Activated CD8-positive, alpha-beta memory T cell treated with anti-CD3 and anti-CD28 coated beads for 36 hours (primary cell): ENCODE results near the gene CDH23. TPM values are rescaled to one million over a fixed set of nuclear protein-coding genes. Genes with fewer than 3 reads are reported as not detected.

Source experiments
- CTCF ChIA-PET: fragments of 350-600 bp; sonication (Branson Sonifier 250); formaldehyde crosslinking; loops from one replicate; lab custom pipeline; 2021; ENCODE audit warnings: antibody characterized with exemption; lab: Charles Lee
- POLR2A ChIA-PET: fragments of 350-600 bp; sonication (Branson Sonifier 250); formaldehyde crosslinking; loops from one replicate; lab custom pipeline; 2021; ENCODE audit warnings: antibody characterized with exemption; lab: Charles Lee
- total RNA-seq, 2 experiments: library from RNA; stranded (reverse); gene quantifications; one replicate each; pipeline ENCODE4 v1.2.3, GENCODE V29; 2021

CDH23 gene
- total RNA-seq, 2 experiments from 2014 or later, result 0.25 to 0.55 TPM

DNA sequence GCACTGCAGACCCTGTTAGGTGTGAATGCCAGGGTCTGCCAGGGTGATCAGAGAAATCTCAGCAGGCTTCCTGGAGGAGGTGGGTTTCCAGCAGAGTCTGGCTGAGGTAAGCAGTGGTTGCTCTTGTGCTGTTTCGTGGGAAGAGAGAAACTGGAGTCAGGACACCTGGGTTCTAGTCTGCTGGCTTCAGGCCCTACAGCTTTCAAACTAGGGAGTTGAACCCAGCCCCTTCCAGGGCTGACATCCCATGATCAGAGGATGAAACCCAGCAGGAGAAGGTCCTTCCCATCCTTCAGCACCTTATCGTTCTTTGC lies 116.8 kb downstream of the CDH23 start:
- ChIA-PET POLR2A (no interaction called here), CTCF (no interaction called here)

DNA sequence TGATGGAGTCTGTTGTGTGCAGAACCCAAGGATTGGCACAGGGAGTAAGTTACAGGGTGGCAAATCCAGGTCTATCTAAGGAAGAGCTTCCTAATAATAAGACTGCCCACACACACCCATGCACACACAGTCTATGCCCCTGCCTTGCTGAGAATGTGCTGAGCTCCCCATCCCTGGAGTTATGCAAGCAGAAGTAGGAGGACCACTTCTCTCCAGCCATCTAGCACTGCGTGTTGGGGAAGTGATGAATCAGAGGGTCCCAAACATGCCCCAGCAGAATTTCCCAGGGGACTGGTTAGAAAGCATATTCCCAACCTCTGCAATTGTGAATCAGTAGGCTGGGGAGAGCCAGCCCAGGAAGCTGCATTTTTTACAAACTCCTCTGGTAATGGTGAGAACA lies 117.2 kb downstream of the CDH23 start:
- ChIA-PET POLR2A (no interaction called here), CTCF (no interaction called here)

DNA sequence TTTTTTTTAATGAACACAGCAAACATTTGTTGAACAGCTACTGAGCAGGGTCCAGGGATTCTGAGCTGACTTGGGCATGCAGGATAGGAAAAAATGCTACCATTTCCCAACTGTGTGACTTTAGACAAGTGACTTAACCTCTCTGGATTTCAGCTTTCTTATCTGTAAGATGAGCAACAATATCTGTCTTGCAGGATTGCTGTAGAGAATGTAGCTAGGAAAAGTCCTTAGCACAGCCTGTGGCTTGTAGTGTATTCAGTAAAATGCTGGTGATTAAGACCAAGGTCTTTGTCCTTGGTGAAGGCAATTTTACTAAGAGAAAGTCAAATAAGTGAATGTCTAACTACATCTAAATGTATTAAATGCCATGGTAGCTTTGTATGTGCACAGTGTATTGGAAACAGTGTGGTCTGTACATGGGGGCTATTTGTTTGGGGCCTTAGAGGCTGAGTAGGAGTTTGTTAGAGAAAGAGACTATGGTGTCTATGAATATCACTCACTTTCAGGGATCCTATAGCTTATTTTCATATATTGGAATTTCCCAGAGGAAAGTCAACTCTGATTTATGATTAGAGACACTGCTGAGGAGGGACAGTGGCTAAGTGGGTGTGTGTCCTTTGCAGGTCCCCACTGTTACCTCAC lies 118.9 kb downstream of the CDH23 start:
- CTCF ChIA-PET, result no interaction called here
- POLR2A ChIA-PET, result no interaction called here

DNA sequence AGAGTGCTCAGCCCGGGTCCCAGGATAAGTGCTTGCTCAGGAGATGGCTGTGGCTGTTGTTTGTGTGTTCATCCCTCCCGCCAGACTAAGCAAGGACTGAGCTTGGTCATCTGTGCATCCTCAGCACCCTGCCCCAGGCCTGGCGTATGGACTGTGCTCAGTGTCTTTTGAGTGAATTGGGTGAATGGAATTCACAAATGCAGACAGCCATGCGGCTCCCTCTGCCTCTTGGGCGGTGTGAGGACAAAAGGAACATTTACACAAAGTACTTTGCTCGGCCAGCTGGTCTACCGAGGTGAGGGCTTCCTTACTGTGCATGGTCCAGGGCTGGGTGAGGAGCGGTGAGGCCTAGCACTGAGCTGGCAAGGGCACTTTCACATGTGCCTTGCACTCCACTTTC lies 120.2 kb downstream of the CDH23 start:
- ChIA-PET POLR2A (no interaction called here), CTCF (no interaction called here)

DNA sequence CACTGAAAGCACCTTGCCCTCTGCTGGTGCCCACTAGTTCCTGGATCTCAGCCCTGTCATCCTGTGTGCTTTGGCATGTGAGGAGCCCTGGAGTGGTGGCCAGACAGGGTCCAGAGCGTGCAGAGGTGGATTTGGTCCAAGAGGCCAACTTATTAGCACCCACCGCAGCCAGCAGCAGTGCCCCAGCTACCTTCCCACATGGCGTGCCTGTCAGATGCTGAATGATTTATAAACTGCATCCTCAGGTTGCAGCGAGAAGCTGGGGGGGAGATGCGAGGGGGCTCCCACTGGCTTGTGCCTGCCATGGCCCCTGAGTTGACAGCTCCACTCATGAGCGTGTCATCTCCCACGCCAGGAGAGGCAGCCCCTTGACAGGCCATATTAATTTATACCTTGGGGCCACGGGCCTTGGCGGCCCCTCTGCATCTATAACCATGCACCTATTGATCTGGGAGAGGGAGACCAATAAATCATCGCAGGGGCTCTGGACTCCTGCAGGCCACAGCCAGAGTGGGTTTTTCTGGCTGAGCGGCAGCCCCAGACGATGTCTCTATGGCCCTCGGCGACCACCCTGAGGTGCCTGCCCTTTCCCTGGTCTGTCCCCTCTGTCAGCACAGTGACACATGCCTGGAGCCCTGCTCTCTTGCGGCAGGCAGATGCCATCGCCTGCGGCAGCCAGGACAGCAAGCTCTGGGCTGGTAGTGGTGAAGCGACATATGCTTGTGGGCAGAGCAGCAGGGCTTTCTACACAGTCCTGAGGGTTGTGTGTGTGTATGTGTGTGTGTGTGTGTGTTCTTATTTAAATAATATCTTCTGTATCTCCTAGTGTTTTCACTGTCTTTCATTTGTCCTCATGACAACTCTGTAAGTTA lies 120.8 kb downstream of the CDH23 start:
- POLR2A ChIA-PET, result no interaction called here

GRCh38 chr10:71520042-71520441 lies 123.3 kb downstream of the CDH23 start:
- POLR2A ChIA-PET, result no interaction called here
- CTCF ChIA-PET, result interaction anchor here (0.6 to 1.0 kb wide), 3 partner anchors 10 to 937 kb away, joined by 3 to 4 read pairs (median 3); no protein-coding TSS in a partner anchor

More for the DNA sequence above, 120.8 kb downstream of the CDH23 start:
- CTCF ChIA-PET, result no interaction called here

- CTCF ChIA-PET, result interaction anchor here (1.8 kb wide), 1 partner anchor 10 kb away, joined by 4 read pairs; no protein-coding TSS in a partner anchor
- POLR2A ChIA-PET, result no interaction called here
Observed at GRCh38 chr10:71521504-71522441, 125.1 kb downstream of the CDH23 start.

DNA sequence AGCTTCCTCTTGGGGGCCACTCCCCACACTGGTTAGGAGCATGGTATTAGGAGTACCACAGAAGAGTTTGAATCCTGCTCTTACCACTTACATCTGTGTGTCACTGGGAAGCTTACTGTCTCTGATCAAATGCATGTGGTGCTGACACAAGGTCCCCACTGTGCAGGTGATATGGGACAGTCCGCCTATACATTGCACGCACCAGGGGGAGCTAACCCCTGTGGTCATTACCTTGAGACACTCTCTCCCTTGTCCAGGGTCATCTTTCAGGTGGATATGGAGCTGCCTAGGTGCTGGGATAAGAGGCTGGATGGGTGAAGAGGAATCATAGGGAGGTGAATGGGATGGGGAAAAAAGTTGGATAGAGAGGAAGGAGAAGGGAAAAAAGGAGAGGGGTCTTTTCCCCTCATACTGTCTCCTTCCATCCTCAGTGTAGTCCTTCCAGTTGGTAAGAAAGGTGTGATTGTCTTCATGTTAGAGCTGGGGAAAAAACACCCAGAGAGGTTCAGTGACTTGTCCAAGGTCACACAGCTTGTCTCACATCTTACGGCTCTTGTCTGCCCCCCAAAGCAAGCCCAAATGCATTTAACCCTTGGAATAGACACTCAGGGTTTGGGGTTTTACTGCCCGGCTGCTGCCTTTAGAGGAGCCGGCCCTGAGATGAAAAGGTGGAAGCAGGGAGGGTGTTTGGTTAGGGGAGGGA lies 125.9 kb downstream of the CDH23 start:
- CTCF ChIA-PET, result interaction anchor here (1.0 to 1.8 kb wide), 2 partner anchors 9 to 186 kb away, joined by 3 to 4 read pairs; no protein-coding TSS in a partner anchor

GRCh38 chr10:71523756-71524155 lies 127.0 kb downstream of the CDH23 start:
- CTCF ChIA-PET, result no interaction called here
- POLR2A ChIA-PET, result no interaction called here

More for the DNA sequence above, 125.9 kb downstream of the CDH23 start:
- POLR2A ChIA-PET, result no interaction called here

- ChIA-PET CTCF (interaction anchor here (1.0 kb wide), 1 partner anchor 9 kb away, joined by 4 read pairs; no protein-coding TSS in a partner anchor), POLR2A (no interaction called here)
Observed at GRCh38 chr10:71525092-71525491, 128.4 kb downstream of the CDH23 start.

- ChIA-PET POLR2A (no interaction called here), CTCF (no interaction called here)
Observed at GRCh38 chr10:71525721-71526120, 129.0 kb downstream of the CDH23 start.

GRCh38 chr10:71526653-71527052 lies 129.9 kb downstream of the CDH23 start:
- ChIA-PET POLR2A (no interaction called here), CTCF (no interaction called here)

GRCh38 chr10:71527135-71527534 lies 130.4 kb downstream of the CDH23 start:
- ChIA-PET POLR2A (no interaction called here), CTCF (no interaction called here)

GRCh38 chr10:71528371-71529206 lies 131.9 kb downstream of the CDH23 start:
- POLR2A ChIA-PET, result no interaction called here
- CTCF ChIA-PET, result interaction anchor here (0.9 kb wide), 1 partner anchor 20 kb away, joined by 3 read pairs; no protein-coding TSS in a partner anchor

DNA sequence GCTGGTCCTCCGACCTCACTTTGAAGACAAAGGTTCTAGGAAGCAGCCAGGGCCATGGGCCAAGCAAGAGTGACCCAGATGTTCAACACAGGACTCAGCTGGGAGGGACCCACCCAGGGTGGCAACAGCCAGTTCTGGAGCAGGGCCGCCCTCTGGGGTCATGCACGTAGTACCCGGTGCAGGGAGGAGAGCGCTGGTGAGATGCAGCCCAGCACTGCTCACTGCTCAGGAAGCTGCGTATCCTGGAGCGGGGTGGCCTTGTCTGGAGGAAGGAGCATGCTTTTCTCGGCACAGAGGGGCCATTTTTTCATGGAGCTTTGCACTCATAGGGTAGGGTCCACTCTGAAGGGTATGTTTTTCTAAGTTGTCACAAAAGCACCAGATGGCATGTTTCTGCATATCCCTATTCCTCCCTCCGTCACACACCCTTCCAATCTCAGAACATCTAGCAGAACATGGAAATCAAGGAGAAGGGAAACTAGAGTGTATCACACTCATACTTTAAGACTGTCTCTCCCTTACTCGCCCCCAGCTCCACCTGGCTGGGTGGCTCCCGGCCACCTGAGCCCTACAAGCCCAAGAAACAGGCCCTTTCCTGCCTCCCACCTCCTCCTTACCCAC lies 132.6 kb downstream of the CDH23 start:
- POLR2A ChIA-PET, result no interaction called here
- CTCF ChIA-PET, result interaction anchor here (0.9 to 1.0 kb wide), 2 partner anchors 19 to 21 kb away, joined by 3 to 4 read pairs; no protein-coding TSS in a partner anchor

DNA sequence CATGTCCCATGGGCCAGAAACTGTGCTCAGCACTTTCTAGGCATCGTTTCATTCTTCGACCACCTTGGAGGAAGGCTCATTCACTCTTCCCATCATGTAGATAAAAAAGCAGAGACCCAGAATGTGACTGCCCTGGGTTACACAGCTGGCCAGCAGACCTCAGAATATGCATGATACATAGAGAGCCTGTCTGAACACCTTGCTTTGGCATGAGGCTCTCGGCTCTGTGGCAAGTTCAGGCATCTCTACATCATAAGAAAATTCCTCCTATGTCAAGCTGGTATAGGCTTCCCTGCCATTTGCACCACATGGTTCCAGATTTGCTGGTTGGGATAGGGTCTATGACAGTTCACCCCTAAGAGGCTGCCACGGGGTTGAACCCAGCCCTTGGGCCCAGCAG lies 134.1 kb downstream of the CDH23 start:
- POLR2A ChIA-PET, result interaction anchor here (0.6 kb wide), 1 partner anchor 320 kb away, joined by 3 read pairs; the partner anchor contains the start of gene PSAP
- CTCF ChIA-PET, result interaction anchor here (0.8 to 1.7 kb wide), 3 partner anchors 9 to 177 kb away, joined by 3 to 4 read pairs (median 4); no protein-coding TSS in a partner anchor
